HG03139 (cell line): ENCODE data around the gene ALG6.

ENCODE experiments used
- ATAC-seq: cut with Tn5 transposase; IDR thresholded peaks from one replicate; pipeline ENCODE4 v1.9.1; 2021; ENCODE audit not compliant: unreplicated experiment

The ALG6 gene

DNA sequence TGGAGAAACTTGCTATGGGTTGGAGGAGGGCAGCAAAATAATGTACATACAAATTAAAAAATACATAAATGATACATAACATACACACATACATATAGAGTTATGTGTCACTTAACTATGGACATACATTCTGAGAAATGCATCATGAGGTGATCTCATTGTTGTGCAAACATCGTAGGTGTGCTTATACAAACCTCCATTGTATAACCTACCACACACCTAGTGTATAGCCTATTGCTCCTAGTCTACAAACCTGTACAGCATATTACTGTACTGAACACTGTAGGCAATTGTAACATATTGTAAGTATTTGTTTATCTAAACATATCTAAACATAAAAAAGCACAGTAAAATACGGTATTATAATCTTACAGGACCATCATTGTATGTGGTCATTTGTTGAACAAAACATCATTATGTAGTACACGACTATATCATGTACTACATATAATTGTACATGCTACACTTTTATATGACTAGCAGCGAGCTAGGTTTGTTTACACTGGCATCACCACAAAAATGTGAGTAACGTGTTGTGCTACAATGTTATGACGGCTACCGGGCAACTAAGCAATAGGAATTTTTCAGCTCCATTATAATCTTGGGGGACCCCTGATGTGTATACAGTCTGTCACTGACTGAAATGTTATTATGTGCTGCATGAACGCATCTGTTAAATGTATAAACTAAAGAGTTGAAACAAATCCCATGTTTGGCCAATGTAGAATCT, 120.1 kb downstream of the ALG6 start:
- no peak for ATAC-seq
